Measurements from ENCODE around the gene CNN2.

CNN2 gene

DNA sequence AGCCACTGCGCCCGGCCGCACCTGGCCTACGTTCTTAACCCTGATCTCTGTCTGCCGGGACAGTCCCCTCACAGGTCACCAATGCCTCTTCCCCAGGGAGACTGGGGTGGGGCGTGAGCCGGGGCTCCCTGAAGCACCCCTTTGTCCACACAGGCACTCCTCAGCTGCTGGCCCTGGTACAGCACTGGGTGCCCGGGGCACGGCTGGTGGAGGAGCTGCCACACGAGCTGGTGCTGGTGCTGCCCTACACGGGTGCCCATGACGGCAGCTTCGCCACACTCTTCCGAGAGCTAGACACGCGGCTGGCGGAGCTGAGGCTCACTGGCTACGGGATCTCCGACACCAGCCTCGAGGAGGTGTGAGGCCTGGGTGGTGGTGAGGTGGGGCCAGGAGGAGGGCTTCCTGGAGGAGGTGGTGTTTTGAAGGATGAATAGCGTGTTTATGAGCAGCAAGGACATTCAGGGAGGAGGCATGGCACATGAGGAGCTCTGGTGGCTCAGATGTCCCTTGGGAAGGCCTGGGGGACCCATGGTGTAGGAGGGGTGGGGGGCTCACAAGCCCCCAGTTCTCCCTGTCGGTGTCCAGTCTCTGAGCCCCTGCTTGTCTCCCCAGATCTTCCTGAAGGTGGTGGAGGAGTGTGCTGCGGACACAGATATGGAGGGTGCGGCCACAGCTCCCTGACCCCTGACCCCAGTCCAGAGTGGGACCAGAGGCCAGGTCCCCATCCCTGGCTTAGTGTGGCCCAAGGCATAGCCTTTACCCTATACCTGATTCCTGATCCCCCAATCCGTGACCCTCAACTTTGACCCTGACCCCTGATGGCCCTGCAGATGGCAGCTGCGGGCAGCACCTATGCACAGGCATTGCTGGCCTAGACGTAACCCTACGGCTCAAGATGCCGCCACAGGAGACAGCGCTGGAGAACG, 27.0 kb downstream of the CNN2 start:
- Histone ChIP-seq H3K4me1 (ENCODE audit: control insufficient read depth, insufficient read depth, low read length) (no peaks in the 10 kb centered on the region), H3K27me3 (ENCODE audit: control insufficient read depth, insufficient read depth, low read length) (no peaks in the 10 kb centered on the region), H3K9me3 (ENCODE audit: control insufficient read depth, low read length) (peaks cover 2% of the 10 kb centered on the region), H3K4me3 (ENCODE audit: low read length) (no peak overlapping the region), H3K36me3 (ENCODE audit: control insufficient read depth, insufficient read depth, low read length) (no peaks in the 10 kb centered on the region), H3K9ac (ENCODE audit: low read length) (no peak overlapping the region)

- Histone ChIP-seq H3K27me3 (ENCODE audit: control insufficient read depth, insufficient read depth, low read length) (no peaks in the 10 kb centered on the region), H3K36me3 (ENCODE audit: control insufficient read depth, insufficient read depth, low read length) (no peaks in the 10 kb centered on the region), H3K4me1 (ENCODE audit: control insufficient read depth, insufficient read depth, low read length) (no peaks in the 10 kb centered on the region), H3K9ac (ENCODE audit: low read length) (no peak overlapping the region), H3K4me3 (ENCODE audit: low read length) (no peak overlapping the region), H3K9me3 (ENCODE audit: control insufficient read depth, low read length) (peaks cover 3% of the 10 kb centered on the region)
Measured at GRCh38 chr19:1054102-1055027, 28.0 kb downstream of the CNN2 start.

DNA sequence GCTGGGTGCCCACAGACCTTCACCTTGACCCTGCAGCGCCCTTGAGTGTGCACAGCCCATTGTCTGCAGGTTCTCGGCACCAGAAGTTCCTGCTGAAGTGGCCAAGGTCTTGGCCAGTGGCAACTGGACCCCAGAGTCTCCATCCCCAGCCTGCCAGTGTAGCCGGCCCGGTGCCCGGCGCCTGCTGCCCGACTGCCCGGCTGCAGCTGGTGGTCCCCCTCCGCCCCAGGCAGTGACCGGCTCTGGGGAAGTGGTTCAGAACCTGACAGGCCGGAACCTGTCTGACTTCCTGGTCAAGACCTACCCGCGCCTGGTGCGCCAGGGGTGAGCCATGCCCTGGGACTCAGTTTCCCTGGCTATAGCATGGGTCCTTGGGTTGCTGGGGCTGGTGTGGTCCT, 28.6 kb downstream of the CNN2 start:
- peaks cover 3% of the 10 kb centered on the region for H3K9me3 ChIP-seq (ENCODE audit: control insufficient read depth, low read length)
- H3K4me3 ChIP-seq (ENCODE audit: low read length), result no peak overlapping the region
- no peaks in the 10 kb centered on the region for H3K4me1 ChIP-seq (ENCODE audit: control insufficient read depth, insufficient read depth, low read length)
- H3K27me3 ChIP-seq (ENCODE audit: control insufficient read depth, insufficient read depth, low read length), result no peaks in the 10 kb centered on the region
- H3K9ac ChIP-seq (ENCODE audit: low read length), result no peak overlapping the region
- H3K36me3 ChIP-seq (ENCODE audit: control insufficient read depth, insufficient read depth, low read length), result no peaks in the 10 kb centered on the region

- Histone ChIP-seq H3K36me3 (ENCODE audit: control insufficient read depth, insufficient read depth, low read length) (no peaks in the 10 kb centered on the region), H3K9ac (ENCODE audit: low read length) (no peak overlapping the region), H3K9me3 (ENCODE audit: control insufficient read depth, low read length) (peaks cover 3% of the 10 kb centered on the region), H3K27me3 (ENCODE audit: control insufficient read depth, insufficient read depth, low read length) (no peaks in the 10 kb centered on the region), H3K4me3 (ENCODE audit: low read length) (no peak overlapping the region), H3K4me1 (ENCODE audit: control insufficient read depth, insufficient read depth, low read length) (no peaks in the 10 kb centered on the region)
Measured at GRCh38 chr19:1055886-1056620, 29.6 kb downstream of the CNN2 start.

DNA sequence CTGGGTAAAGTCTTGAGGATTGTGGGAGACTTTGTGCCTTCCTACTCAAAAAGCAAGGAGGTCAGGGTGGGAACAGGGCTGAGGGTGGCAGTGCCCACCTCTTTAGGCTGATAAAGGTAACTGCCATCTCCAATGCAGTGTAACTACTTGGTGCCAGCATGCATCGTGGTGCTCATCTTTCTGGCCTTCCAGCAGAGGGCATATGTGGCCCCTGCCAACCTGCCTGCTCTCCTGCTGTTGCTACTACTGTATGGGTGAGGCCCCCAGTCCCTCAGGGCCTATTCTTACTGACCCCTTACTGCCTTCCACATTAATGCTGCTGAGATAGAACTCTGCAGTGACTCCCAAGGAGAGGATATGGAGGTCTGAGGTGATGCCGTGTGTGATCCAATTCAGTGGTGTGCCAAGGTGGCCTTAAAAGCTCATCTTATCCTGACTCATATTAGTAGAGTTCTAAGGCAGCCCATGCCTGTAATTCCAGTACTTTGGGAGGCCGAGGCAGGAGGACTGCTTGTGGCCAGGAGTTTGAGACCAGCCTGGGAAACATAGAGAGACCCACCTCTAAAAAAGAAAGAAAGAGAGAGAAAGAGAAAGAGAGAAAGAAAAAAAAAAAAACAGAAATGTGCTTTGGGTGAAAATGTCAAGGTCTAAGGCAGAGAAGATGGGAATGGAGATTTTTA, 30.9 kb downstream of the CNN2 start:
- H3K9ac ChIP-seq (ENCODE audit: low read length), result no peak overlapping the region
- no peaks in the 10 kb centered on the region for H3K27me3 ChIP-seq (ENCODE audit: control insufficient read depth, insufficient read depth, low read length)
- H3K4me3 ChIP-seq (ENCODE audit: low read length), result no peak overlapping the region
- no peaks in the 10 kb centered on the region for H3K36me3 ChIP-seq (ENCODE audit: control insufficient read depth, insufficient read depth, low read length)
- H3K4me1 ChIP-seq (ENCODE audit: control insufficient read depth, insufficient read depth, low read length), result no peaks in the 10 kb centered on the region
- H3K9me3 ChIP-seq (ENCODE audit: control insufficient read depth, low read length), result peaks cover 3% of the 10 kb centered on the region

DNA sequence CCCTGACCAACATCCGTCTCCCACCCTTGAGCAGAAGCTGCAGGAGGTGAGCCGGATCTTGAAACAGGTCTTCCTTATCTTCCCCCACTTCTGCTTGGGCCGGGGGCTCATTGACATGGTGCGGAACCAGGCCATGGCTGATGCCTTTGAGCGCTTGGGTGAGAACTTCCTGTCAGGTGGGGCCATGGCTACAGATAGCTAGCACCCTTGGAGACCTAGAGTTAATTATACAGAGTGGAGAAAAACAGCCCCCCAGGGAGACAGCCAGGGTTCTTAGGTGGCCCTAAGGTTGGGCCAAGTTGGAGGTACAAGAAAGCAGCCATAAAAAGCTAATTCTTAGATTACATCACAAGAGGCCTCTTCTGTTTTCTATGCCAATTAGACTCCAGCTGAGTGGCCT, 31.7 kb downstream of the CNN2 start:
- Histone ChIP-seq H3K27me3 (ENCODE audit: control insufficient read depth, insufficient read depth, low read length) (no peaks in the 10 kb centered on the region), H3K36me3 (ENCODE audit: control insufficient read depth, insufficient read depth, low read length) (no peaks in the 10 kb centered on the region), H3K9ac (ENCODE audit: low read length) (no peak overlapping the region), H3K4me3 (ENCODE audit: low read length) (no peak overlapping the region), H3K4me1 (ENCODE audit: control insufficient read depth, insufficient read depth, low read length) (no peaks in the 10 kb centered on the region), H3K9me3 (ENCODE audit: control insufficient read depth, low read length) (peaks cover 3% of the 10 kb centered on the region)

- H3K36me3 ChIP-seq (ENCODE audit: control insufficient read depth, insufficient read depth, low read length), result no peaks in the 10 kb centered on the region
- H3K4me1 ChIP-seq (ENCODE audit: control insufficient read depth, insufficient read depth, low read length), result peaks cover 18% of the 10 kb centered on the region
- H3K4me3 ChIP-seq (ENCODE audit: low read length), result no peak overlapping the region
- H3K27me3 ChIP-seq (ENCODE audit: control insufficient read depth, insufficient read depth, low read length), result peaks cover 9% of the 10 kb centered on the region
- H3K9me3 ChIP-seq (ENCODE audit: control insufficient read depth, low read length), result peaks cover 3% of the 10 kb centered on the region
- H3K9ac ChIP-seq (ENCODE audit: low read length), result no peak overlapping the region
Measured at GRCh38 chr19:1060689-1061088, 34.3 kb downstream of the CNN2 start.

- Histone ChIP-seq H3K4me1 (ENCODE audit: control insufficient read depth, insufficient read depth, low read length) (peaks cover 30% of the 10 kb centered on the region), H3K27me3 (ENCODE audit: control insufficient read depth, insufficient read depth, low read length) (peaks cover 22% of the 10 kb centered on the region), H3K4me3 (ENCODE audit: low read length) (no peak overlapping the region), H3K9me3 (ENCODE audit: control insufficient read depth, low read length) (peaks cover 3% of the 10 kb centered on the region), H3K9ac (ENCODE audit: low read length) (no peak overlapping the region), H3K36me3 (ENCODE audit: control insufficient read depth, insufficient read depth, low read length) (no peaks in the 10 kb centered on the region)
Measured at GRCh38 chr19:1061987-1062386, 35.6 kb downstream of the CNN2 start.

DNA sequence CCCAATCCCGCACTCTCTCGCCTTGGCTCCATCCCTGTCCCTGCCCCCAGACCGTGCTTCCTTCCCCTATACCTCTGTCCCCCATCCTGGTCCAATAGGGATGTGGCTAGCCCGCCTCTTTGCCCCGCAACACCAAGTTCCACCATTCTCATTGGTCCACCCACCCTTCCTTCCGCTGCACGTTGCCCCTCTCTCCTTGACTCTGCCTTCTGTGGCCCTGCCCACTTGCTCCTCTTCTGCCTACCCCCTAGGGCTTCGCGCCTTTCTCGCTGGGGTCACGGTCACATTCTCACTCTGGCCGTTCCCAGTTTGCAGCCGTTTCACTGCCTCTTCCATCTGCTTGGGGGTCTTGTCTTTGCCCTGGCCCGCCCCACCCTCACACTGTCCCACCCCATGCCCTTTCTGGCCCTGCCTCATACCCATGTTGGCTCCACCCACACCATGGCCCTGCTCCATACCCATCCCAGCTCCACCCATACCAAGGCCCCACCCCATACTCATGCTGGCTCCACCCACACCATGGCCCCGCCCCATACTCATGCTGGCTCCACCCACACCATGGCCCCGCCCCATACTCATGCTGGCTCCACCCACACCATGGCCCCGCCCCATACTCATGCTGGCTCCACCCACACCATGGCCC, 36.1 kb downstream of the CNN2 start:
- Histone ChIP-seq H3K27me3 (ENCODE audit: control insufficient read depth, insufficient read depth, low read length) (peaks cover 27% of the 10 kb centered on the region), H3K9me3 (ENCODE audit: control insufficient read depth, low read length) (peaks cover 3% of the 10 kb centered on the region), H3K9ac (ENCODE audit: low read length) (no peak overlapping the region), H3K36me3 (ENCODE audit: control insufficient read depth, insufficient read depth, low read length) (no peaks in the 10 kb centered on the region), H3K4me1 (ENCODE audit: control insufficient read depth, insufficient read depth, low read length) (peaks cover 36% of the 10 kb centered on the region), H3K4me3 (ENCODE audit: low read length) (no peak overlapping the region)

- Histone ChIP-seq H3K4me3 (ENCODE audit: low read length) (no peak overlapping the region), H3K4me1 (ENCODE audit: control insufficient read depth, insufficient read depth, low read length) (peaks cover 43% of the 10 kb centered on the region), H3K9me3 (ENCODE audit: control insufficient read depth, low read length) (peaks cover 3% of the 10 kb centered on the region), H3K9ac (ENCODE audit: low read length) (no peak overlapping the region), H3K27me3 (ENCODE audit: control insufficient read depth, insufficient read depth, low read length) (peaks cover 34% of the 10 kb centered on the region), H3K36me3 (ENCODE audit: control insufficient read depth, insufficient read depth, low read length) (no peaks in the 10 kb centered on the region)
Measured at GRCh38 chr19:1063030-1063908, 36.9 kb downstream of the CNN2 start.
